ENCODE data around the gene KANSL1. TPM values are rescaled to one million over a fixed set of nuclear protein-coding genes. Genes with fewer than 3 reads are reported as not detected.

The KANSL1 gene
- total RNA-seq, 1 donor from 2014 or later: 191 TPM

DNA sequence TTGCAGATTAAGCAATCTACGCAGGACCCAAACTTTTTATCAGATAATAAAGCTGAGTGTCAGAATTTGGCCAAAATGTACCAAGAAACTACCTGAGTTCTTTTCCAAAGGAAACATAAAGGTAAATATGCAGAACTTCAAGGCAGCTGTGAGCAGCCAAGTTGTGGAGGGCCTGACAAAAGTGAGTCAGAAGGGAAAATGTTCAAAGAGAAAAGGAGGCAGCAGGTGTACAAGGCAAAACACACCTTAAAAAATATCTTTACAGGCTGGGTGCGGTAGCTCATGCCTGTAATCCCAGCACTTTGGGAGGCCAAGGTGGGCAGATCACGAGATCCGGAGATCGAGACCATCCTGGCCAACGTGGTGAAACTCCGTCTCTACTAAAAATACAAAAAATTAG is 7.0 kb upstream of the KANSL1 start:
- Mint-ChIP-seq H3K27me3 (ENCODE audit: unreplicated experiment) (no peaks in the 10 kb centered on the region), H3K27ac (ENCODE audit: unreplicated experiment) (no peak overlapping the region), H3K4me1 (ENCODE audit: low read depth, unreplicated experiment) (no peaks in the 10 kb centered on the region), H3K9me3 (ENCODE audit: unreplicated experiment) (peaks cover 5% of the 10 kb centered on the region), H3K4me3 (ENCODE audit: unreplicated experiment) (no peak overlapping the region), H3K36me3 (ENCODE audit: unreplicated experiment) (no peaks in the 10 kb centered on the region)
- DNase-seq: no peak
- TF ChIP-seq, protein P1, sequence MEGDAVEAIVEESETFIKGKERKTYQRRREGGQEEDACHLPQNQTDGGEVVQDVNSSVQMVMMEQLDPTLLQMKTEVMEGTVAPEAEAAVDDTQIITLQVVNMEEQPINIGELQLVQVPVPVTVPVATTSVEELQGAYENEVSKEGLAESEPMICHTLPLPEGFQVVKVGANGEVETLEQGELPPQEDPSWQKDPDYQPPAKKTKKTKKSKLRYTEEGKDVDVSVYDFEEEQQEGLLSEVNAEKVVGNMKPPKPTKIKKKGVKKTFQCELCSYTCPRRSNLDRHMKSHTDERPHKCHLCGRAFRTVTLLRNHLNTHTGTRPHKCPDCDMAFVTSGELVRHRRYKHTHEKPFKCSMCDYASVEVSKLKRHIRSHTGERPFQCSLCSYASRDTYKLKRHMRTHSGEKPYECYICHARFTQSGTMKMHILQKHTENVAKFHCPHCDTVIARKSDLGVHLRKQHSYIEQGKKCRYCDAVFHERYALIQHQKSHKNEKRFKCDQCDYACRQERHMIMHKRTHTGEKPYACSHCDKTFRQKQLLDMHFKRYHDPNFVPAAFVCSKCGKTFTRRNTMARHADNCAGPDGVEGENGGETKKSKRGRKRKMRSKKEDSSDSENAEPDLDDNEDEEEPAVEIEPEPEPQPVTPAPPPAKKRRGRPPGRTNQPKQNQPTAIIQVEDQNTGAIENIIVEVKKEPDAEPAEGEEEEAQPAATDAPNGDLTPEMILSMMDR (IDR thresholded peaks at IDR 0.05; ENCODE audit: partially characterized antibody, unreplicated experiment): no peak

- Mint-ChIP-seq H3K4me3 (ENCODE audit: unreplicated experiment) (no peak overlapping the region), H3K9me3 (ENCODE audit: unreplicated experiment) (peaks cover 5% of the 10 kb centered on the region), H3K36me3 (ENCODE audit: unreplicated experiment) (no peaks in the 10 kb centered on the region), H3K27ac (ENCODE audit: unreplicated experiment) (no peak overlapping the region), H3K4me1 (ENCODE audit: low read depth, unreplicated experiment) (peaks cover 7% of the 10 kb centered on the region), H3K27me3 (ENCODE audit: unreplicated experiment) (no peaks in the 10 kb centered on the region)
- no peak for DNase-seq
- TF ChIP-seq, protein P1 (IDR thresholded peaks at IDR 0.05; ENCODE audit: partially characterized antibody, unreplicated experiment): no peak
Observed at GRCh38 chr17:46199379-46199778, 6.2 kb upstream of the KANSL1 start.

DNA sequence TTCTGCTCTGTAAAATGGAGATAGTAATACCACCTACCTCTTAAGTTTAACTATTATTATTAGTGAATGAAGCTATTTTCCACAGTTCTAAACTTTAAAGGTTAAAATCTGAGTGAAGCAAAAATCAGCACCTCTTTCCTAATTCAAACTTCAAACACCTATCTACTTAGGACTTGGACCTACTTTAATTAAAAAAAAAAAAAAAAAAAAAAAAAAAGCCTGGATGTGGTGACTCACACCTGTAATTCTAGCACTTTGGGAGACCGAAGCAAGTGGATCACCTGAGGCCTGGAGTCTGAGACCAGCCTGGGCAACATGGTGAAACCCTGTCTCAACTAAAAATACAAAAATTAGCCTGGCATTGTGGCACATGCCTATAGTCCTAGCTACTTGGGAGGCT is 5.0 kb upstream of the KANSL1 start:
- TF ChIP-seq, protein P1 (IDR thresholded peaks at IDR 0.05; ENCODE audit: partially characterized antibody, unreplicated experiment): no peak
- Mint-ChIP-seq H3K27me3 (ENCODE audit: unreplicated experiment) (peaks cover 2% of the 10 kb centered on the region), H3K36me3 (ENCODE audit: unreplicated experiment) (no peaks in the 10 kb centered on the region), H3K27ac (ENCODE audit: unreplicated experiment) (no peak overlapping the region), H3K9me3 (ENCODE audit: unreplicated experiment) (peaks cover 9% of the 10 kb centered on the region), H3K4me3 (ENCODE audit: unreplicated experiment) (no peak overlapping the region), H3K4me1 (ENCODE audit: low read depth, unreplicated experiment) (peaks cover 10% of the 10 kb centered on the region)
- no peak for DNase-seq

GRCh38 chr17:46197530-46197929 is 4.3 kb upstream of the KANSL1 start:
- TF ChIP-seq, protein P1 (IDR thresholded peaks at IDR 0.05; ENCODE audit: partially characterized antibody, unreplicated experiment): no peak
- Mint-ChIP-seq H3K36me3 (ENCODE audit: unreplicated experiment) (peaks cover under 1% of the 10 kb centered on the region), H3K27ac (ENCODE audit: unreplicated experiment) (no peak overlapping the region), H3K4me3 (ENCODE audit: unreplicated experiment) (no peak overlapping the region), H3K9me3 (ENCODE audit: unreplicated experiment) (peaks cover 10% of the 10 kb centered on the region), H3K27me3 (ENCODE audit: unreplicated experiment) (peaks cover 4% of the 10 kb centered on the region), H3K4me1 (ENCODE audit: low read depth, unreplicated experiment) (peaks cover 10% of the 10 kb centered on the region)
- DNase-seq: no peak

GRCh38 chr17:46195939-46196716 is 2.9 kb upstream of the KANSL1 start:
- peaks cover 10% of the 10 kb centered on the region for H3K4me1 Mint-ChIP-seq (ENCODE audit: low read depth, unreplicated experiment)
- H3K9me3 Mint-ChIP-seq (ENCODE audit: unreplicated experiment): peaks cover 22% of the 10 kb centered on the region
- H3K27me3 Mint-ChIP-seq (ENCODE audit: unreplicated experiment): peaks cover 12% of the 10 kb centered on the region
- peaks cover 7% of the 10 kb centered on the region for H3K36me3 Mint-ChIP-seq (ENCODE audit: unreplicated experiment)
- DNase-seq: no peak
- H3K4me3 Mint-ChIP-seq (ENCODE audit: unreplicated experiment): no peak overlapping the region
- H3K27ac Mint-ChIP-seq (ENCODE audit: unreplicated experiment): peak overlapping the region; percentile 44
- TF ChIP-seq, protein P1 (IDR thresholded peaks at IDR 0.05; ENCODE audit: partially characterized antibody, unreplicated experiment): no peak
